NCI-H526 treated with DMSO at 0.1 percent for 48 hours (cell line): ENCODE data around the gene TCP10L.
"Not testable (repeated sequence)": the region's sequence is repeated elsewhere in the genome, so short reads cannot be mapped to it uniquely, and the experiment has no call there.

ENCODE experiments used
- DNase-seq: peaks from one replicate; lab custom pipeline; 2025; lab: John Stamatoyannopoulos, UW

TCP10L gene

GRCh38 chr21:32585042-32585710 is at the start of gene TCP10L:
TCP10L (minus strand) TSS chr21:32585523; CDS start chr21:32584304, 1,219 bp downstream.
- no peak for DNase-seq

- DNase-seq = no peak
These were observed 41.4 kb upstream of the TCP10L start for GRCh38 chr21:32626621-32627196.

GRCh38 chr21:32618218-32618617 is 32.9 kb upstream of the TCP10L start:
- not testable (repeated sequence) for DNase-seq

- no peak for DNase-seq
These were observed 28.2 kb upstream of the TCP10L start for GRCh38 chr21:32613436-32614043.

- DNase-seq = peak; percentile 51
These were observed 27.6 kb upstream of the TCP10L start for GRCh38 chr21:32612999-32613337.

GRCh38 chr21:32612075-32612998 is 27.0 kb upstream of the TCP10L start, which contains the start of gene CFAP298:
CFAP298 (minus strand) TSS chr21:32612377; CDS start chr21:32612243, 134 bp downstream.
- DNase-seq = peak; percentile 88

- peak; percentile 22 for DNase-seq
These were observed 26.2 kb upstream of the TCP10L start for GRCh38 chr21:32611471-32611997.

GRCh38 chr21:32610940-32611339 is 25.6 kb upstream of the TCP10L start:
- not testable (repeated sequence) for DNase-seq

GRCh38 chr21:32608851-32609250 is 23.5 kb upstream of the TCP10L start:
- DNase-seq = no peak

- no peak for DNase-seq
These were observed 20.1 kb upstream of the TCP10L start for GRCh38 chr21:32605469-32605868.

- no peak for DNase-seq
These were observed 19.1 kb upstream of the TCP10L start for GRCh38 chr21:32604464-32604863.

- DNase-seq = no peak
These were observed 17.8 kb upstream of the TCP10L start for GRCh38 chr21:32603131-32603530.

GRCh38 chr21:32602099-32602498 is 16.8 kb upstream of the TCP10L start:
- no peak for DNase-seq

GRCh38 chr21:32599526-32599925 is 14.2 kb upstream of the TCP10L start:
- DNase-seq = no peak

- DNase-seq = no peak
These were observed 13.8 kb upstream of the TCP10L start for GRCh38 chr21:32599091-32599490.

- peak; percentile 49 for DNase-seq
These were observed 11.9 kb upstream of the TCP10L start for GRCh38 chr21:32597205-32597604.

- no peak for DNase-seq
These were observed 10.1 kb upstream of the TCP10L start for GRCh38 chr21:32595431-32595830.

- no peak for DNase-seq
These were observed 8.4 kb upstream of the TCP10L start for GRCh38 chr21:32593690-32594089.

- DNase-seq = no peak
These were observed 7.7 kb upstream of the TCP10L start for GRCh38 chr21:32592929-32593502.

- no peak for DNase-seq
These were observed 4.8 kb upstream of the TCP10L start for GRCh38 chr21:32590130-32590529.

- no peak for DNase-seq
These were observed 2.3 kb upstream of the TCP10L start for GRCh38 chr21:32587651-32588050.

- DNase-seq = no peak
These were observed 1.8 kb upstream of the TCP10L start for GRCh38 chr21:32587120-32587519.
